Natural killer cell (primary cell): Measurements from ENCODE around the gene RTKN. TPM values are rescaled to one million over a fixed set of nuclear protein-coding genes. Genes with fewer than 3 reads are reported as not detected.
A peak's percentile ranks its signal among the peaks of the same experiment; 100 is the strongest.
"Not testable (repeated sequence)": the region's sequence is repeated elsewhere in the genome, so short reads cannot be mapped to it uniquely, and the experiment has no call there.

ENCODE experiments used
- ATAC-seq, 3 donors: fragments of 150-1000 bp in 2 of 3; fragments of 200-7000 bp in 1 of 3; cut with Tn5 transposase; 1 replicate in 1 of 3; 2 replicates in 2 of 3; pipeline ENCODE4 v1.10.0; 2021; ENCODE audit warnings: mild to moderate bottlenecking in 2 of 3, moderate library complexity in 2 of 3
- DNase-seq, 2 donors: peaks; one replicate each; pipeline versions ENCODE4 v3.0.0 to v3.0.0-alpha.2; 2013 to 2021; ENCODE audit warnings: mixed read lengths in 1 of 2
- H3K27ac ChIP-seq: one replicate; pipeline ENCODE4 v1.5.1; 2013; ENCODE audit warnings: mild to moderate bottlenecking, low read length
- H3K27me3 ChIP-seq: one replicate; pipeline ENCODE4 v1.6.1; 2013; ENCODE audit warnings: low read length; ENCODE audit not compliant: control insufficient read depth, insufficient read depth
- H3K36me3 ChIP-seq: one replicate; pipeline ENCODE4 v1.6.1; 2013; ENCODE audit warnings: low read length; ENCODE audit not compliant: control insufficient read depth, insufficient read depth
- H3K4me1 ChIP-seq: one replicate; pipeline ENCODE4 v1.6.1; 2013; ENCODE audit warnings: low read length; ENCODE audit not compliant: control insufficient read depth, insufficient read depth
- H3K4me3 ChIP-seq: one replicate; pipeline ENCODE4 v1.5.1; 2013; ENCODE audit warnings: low read length
- H3K9me3 ChIP-seq: one replicate; pipeline ENCODE4 v1.6.1; 2013; ENCODE audit warnings: low read length; ENCODE audit not compliant: control insufficient read depth, insufficient read depth
- H3K27ac Mint-ChIP-seq, 2 donors: one replicate each; pipeline ENCODE4 v1.8.0; 2022; ENCODE audit warnings: mild to moderate bottlenecking in 2 of 2, mixed read lengths in 2 of 2, moderate library complexity in 1 of 2
- H3K27me3 Mint-ChIP-seq, 2 donors: one replicate each; pipeline ENCODE4 v1.8.0; 2022; ENCODE audit warnings: low read depth in 2 of 2, mixed read lengths in 2 of 2
- H3K36me3 Mint-ChIP-seq: one replicate; pipeline ENCODE4 v1.8.0; 2022; ENCODE audit warnings: mixed read lengths
- H3K4me1 Mint-ChIP-seq, 2 donors: one replicate each; pipeline ENCODE4 v1.8.0; 2022; ENCODE audit warnings: mixed read lengths in 2 of 2
- H3K4me3 Mint-ChIP-seq: one replicate; pipeline ENCODE4 v1.8.0; 2022; ENCODE audit warnings: mild to moderate bottlenecking, moderate library complexity, mixed read lengths
- H3K9me3 Mint-ChIP-seq, 2 donors: one replicate each; pipeline ENCODE4 v1.8.0; 2022; ENCODE audit warnings: mixed read lengths in 2 of 2
- CTCF ChIP-seq: fragments of 200-600 bp; IDR thresholded peaks from one replicate; pipeline ENCODE4 v1.8.0; 2022; ENCODE audit warnings: antibody characterized with exemption
- WGBS: methylation state at CpG from one replicate; pipeline ENCODE4 v1.1.7; 2013; ENCODE audit warnings: missing lambda C conversion rate; ENCODE audit not compliant: insufficient coverage; 5-methylcytosine and 5-hydroxymethylcytosine counted together
- intact Hi-C: fragments of 100-400 bp; cut with micrococcal nuclease; formaldehyde crosslinking; loops from one replicate; pipeline ENCODE4 v1.14.2; 2022
- total RNA-seq, 4 donors: library from RNA; stranded (reverse); fragments of 120-200 nt in 1 of 4; gene quantifications; one replicate each; pipeline versions ENCODE4 v1.2.3 to v1.2.4, GENCODE V29; 2013 to 2022

The RTKN gene
- total RNA-seq, 3 donors from 2014 or later (not counting 1 experiment from before 2014, with no cell fraction given) = 11.0 to 26.5 (median 15.1) TPM

- intact Hi-C loops = loop anchor here (1.0 to 2.0 kb wide), 4 partner anchors 29 to 61 kb away; partner anchors contain the start of genes CCDC142, TTC31 and WBP1
- peak; percentile 90 to 96 (median 94) for ATAC-seq
Measured at GRCh38 chr2:74421221-74421870, 20.4 kb downstream of the RTKN start, which contains the start of the genes C2orf81 and WDR54. C2orf81 (minus strand) TSS chr2:74421619; CDS start chr2:74421560, 59 bp downstream. WDR54 (plus strand) TSS chr2:74421730; CDS start chr2:74422154, 424 bp downstream.

GRCh38 chr2:74420443-74421103, 21.2 kb downstream of the RTKN start:
- H3K27me3 ChIP-seq, ATAC-seq, H3K36me3 Mint-ChIP-seq, H3K9me3 ChIP-seq, H3K27me3 Mint-ChIP-seq, H3K36me3 ChIP-seq, H3K9me3 Mint-ChIP-seq: not testable (repeated sequence)
- H3K4me3 Mint-ChIP-seq = peak overlapping the region; percentile 99
- H3K4me3 ChIP-seq = peak overlapping the region; percentile 79
- peak in 1 of 2 donors; percentile 20 for DNase-seq
- peak overlapping the region; percentile 99 for H3K27ac ChIP-seq
- H3K4me1 Mint-ChIP-seq = peaks cover 20 to 35% of the 10 kb centered on the region in 2 donors
- H3K27ac Mint-ChIP-seq = peak overlapping the region; percentile 94 to 96
- 85% methylated on average over 19 of the region's 19 CpGs for WGBS
- peaks cover 23% of the 10 kb centered on the region for H3K4me1 ChIP-seq
- intact Hi-C loops = loop anchor here (1.0 to 2.0 kb wide), 4 partner anchors 28 to 62 kb away; partner anchors contain the start of genes CCDC142, TTC31 and WBP1

More at GRCh38 chr2:74421221-74421870, 20.4 kb downstream of the RTKN start, which contains the start of the genes C2orf81 and WDR54:
- Histone ChIP-seq H3K4me3 (peak within 1 kb of the TSS; percentile 79), H3K27me3 (no peaks in the 10 kb centered on the region), H3K36me3 (peaks cover 4% of the 10 kb centered on the region), H3K4me1 (peaks cover 16% of the 10 kb centered on the region), H3K27ac (peak within 1 kb of the TSS; percentile 99), H3K9me3 (no peaks in the 10 kb centered on the region)
- Mint-ChIP-seq H3K9me3 (no peaks in the 10 kb centered on the region), H3K4me1 (peaks cover 20 to 28% of the 10 kb centered on the region in 2 donors), H3K27me3 (peaks cover 0 to under 1% of the 10 kb centered on the region in 2 donors), H3K36me3 (no peaks in the 10 kb centered on the region), H3K4me3 (peak within 1 kb of the TSS; percentile 99), H3K27ac (peak within 1 kb of the TSS; percentile 94 to 96)
- WGBS = under 1% methylated on average over 57 of the region's 57 CpGs
- DNase-seq = peak; percentile 95 to 97
- TF ChIP-seq CTCF = no peak

GRCh38 chr2:74420006-74420405, 21.7 kb downstream of the RTKN start:
- intact Hi-C loops = loop anchor here (2.0 kb wide), 1 partner anchor 63 kb away; the partner anchor contains the start of genes CCDC142 and TTC31
- TF ChIP-seq CTCF = no peak
- Mint-ChIP-seq H3K27ac (peak overlapping the region; percentile 94 to 96), H3K4me3 (peak overlapping the region; percentile 52), H3K4me1 (peaks cover 20 to 35% of the 10 kb centered on the region in 2 donors), H3K9me3 (no peaks in the 10 kb centered on the region), H3K27me3 (peaks cover 0 to 4% of the 10 kb centered on the region in 2 donors), H3K36me3 (no peaks in the 10 kb centered on the region)
- H3K4me1 ChIP-seq = peaks cover 28% of the 10 kb centered on the region
- DNase-seq (no peak), ATAC-seq (no peak)
- H3K4me3 ChIP-seq = no peak overlapping the region
- WGBS = no CpG with 5 or more reads among the region's 2 CpGs
- no peaks in the 10 kb centered on the region for H3K9me3 ChIP-seq
- H3K36me3 ChIP-seq = no peaks in the 10 kb centered on the region
- no peaks in the 10 kb centered on the region for H3K27me3 ChIP-seq
- H3K27ac ChIP-seq = no peak overlapping the region

GRCh38 chr2:74419345-74419744, 22.4 kb downstream of the RTKN start:
- Histone ChIP-seq H3K4me3 (no peak overlapping the region), H3K36me3 (no peaks in the 10 kb centered on the region), H3K4me1 (peaks cover 35% of the 10 kb centered on the region), H3K27me3 (no peaks in the 10 kb centered on the region), H3K9me3 (no peaks in the 10 kb centered on the region), H3K27ac (no peak overlapping the region)
- H3K36me3 Mint-ChIP-seq = no peaks in the 10 kb centered on the region
- DNase-seq (no peak), ATAC-seq (no peak)
- intact Hi-C loops = no loop called here
- H3K27ac Mint-ChIP-seq = no peak overlapping the region
- H3K27me3 Mint-ChIP-seq = peaks cover 0 to 4% of the 10 kb centered on the region in 2 donors
- TF ChIP-seq CTCF = no peak
- no peak overlapping the region for H3K4me3 Mint-ChIP-seq
- no peaks in the 10 kb centered on the region for H3K9me3 Mint-ChIP-seq
- no CpG with 5 or more reads among the region's 1 CpG for WGBS
- peaks cover 24 to 40% of the 10 kb centered on the region in 2 donors for H3K4me1 Mint-ChIP-seq
